Activated CD4-positive, alpha-beta T cell treated with anti-CD3 and anti-CD28 coated beads, Interleukin-2, amount 50 U/mL, for 24 hours (primary cell): ENCODE measurements around the gene PCDH15.

ENCODE experiments used
- DNase-seq, 2 donors: peaks; one replicate each; pipeline ENCODE4 v3.0.0-alpha.2; 2020; ENCODE audit warnings: low read depth in 1 of 2, low spot score in 1 of 2

The PCDH15 gene

DNA sequence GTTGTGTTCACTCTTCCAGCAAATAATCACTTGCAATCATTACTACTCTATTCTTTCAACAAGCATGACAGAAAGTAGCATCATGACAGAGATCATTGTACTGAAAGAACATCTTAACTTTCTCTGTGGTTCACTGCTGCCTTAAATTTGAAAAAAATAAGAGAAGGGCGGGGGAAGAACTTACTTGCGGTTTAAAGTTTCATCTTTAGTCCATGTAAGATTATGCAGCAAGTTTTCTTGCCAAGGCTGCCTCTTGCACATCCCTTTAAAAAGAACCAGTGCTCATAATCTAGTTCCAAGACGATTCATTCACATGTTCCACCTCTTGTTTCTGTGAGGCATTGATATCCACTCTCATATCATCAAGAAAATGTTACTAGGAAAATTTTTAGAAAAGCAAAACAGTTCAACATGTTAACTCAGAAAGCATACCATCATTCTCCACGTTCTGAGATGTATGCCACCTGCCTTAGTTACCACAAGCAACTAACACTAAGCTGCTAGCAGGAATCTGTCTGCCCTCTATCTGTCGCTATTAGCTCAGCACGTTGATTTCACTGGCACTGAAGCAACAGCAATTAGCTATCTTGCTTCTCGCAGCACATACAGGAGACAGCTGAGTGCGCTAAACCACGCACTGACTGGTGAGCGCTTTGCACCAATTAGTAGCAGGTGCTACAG lies at the start of gene PCDH15:
Gene PCDH15, minus strand, starts transcription at position 491 of the 681 bp plus-strand sequence. CDS start 136,969 bp downstream, outside the sequence.
- no peak for DNase-seq

DNA sequence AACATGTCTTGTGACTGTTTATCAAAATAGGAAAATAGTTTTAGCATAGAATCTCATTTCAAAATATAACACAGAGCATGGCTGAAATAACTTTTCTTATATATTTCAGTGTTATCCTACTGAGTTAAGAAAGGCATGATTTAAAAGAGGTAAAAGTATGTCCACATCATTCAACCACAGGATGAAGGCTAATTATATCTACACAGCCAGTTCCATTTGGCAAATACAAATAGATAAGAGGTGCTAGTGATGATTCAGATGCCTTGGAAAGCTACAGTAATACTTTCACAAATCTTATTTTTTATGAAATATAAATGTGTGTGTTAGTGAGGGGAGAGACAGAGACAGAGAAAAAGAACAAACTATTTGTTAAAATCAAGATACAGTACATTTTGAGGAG lies 42.9 kb upstream of the PCDH15 start:
- no peak for DNase-seq

DNA sequence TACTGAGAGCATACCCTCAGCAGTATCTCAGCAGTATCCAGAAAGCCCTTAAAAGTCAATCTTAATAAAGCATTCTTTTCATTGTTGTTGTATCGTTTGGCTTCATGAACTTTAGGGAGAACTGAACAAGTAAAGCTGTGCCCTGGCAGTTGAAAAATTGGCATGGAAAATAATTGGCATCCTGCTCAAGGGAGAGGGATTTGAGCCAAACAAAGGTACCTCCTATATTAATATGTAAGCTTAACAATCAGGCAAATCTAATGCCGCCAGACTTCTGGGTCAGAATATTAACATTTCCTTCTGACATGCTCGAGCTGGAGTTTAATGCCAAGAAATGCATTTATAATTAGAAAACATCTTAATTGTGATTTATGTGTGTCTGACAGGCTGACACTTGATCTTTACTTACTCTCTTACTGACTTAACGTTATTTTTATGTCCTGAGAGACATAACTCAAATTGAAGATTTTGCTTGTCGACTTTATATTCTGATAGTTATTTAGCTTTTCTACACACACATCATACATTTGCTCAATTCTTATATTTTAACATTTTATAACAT lies 42.1 kb upstream of the PCDH15 start:
- DNase-seq, result no peak

DNA sequence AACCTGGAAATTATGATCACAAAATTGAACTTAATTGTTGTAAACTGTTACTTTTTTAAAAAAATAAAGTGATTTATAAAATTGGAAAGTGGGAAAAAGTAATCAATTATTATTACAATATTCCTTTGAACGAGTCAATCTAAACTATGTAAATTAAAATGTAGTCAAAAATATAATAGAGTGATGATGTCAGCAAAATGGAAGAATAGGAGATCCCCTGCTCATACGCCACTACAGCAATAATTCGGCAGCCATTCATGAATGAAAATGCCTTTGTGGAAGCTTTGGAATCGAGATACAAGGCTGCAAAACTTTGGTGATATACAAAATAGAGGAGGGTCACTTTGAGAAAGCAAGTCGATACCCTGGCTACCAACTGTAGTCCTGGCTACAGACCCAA lies 36.4 kb upstream of the PCDH15 start:
- DNase-seq, result no peak

DNA sequence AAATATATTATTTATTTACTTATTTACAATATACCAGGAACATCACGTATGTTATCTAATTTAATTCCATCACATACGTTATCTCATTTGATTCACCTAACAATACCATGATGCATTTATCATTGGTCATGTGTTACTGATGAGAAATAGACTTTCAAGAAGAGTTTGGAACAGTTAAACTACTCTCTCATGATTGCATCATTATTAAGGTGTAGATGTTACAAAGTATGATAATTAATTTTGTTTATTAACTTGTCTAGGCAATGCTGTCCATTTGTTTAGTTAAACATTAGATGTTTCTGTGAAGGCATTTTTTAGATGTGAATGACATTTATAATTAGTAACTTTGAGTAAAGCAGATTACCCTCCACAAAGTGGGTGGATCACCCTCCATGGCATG lies 32.0 kb upstream of the PCDH15 start:
- DNase-seq, result no peak

DNA sequence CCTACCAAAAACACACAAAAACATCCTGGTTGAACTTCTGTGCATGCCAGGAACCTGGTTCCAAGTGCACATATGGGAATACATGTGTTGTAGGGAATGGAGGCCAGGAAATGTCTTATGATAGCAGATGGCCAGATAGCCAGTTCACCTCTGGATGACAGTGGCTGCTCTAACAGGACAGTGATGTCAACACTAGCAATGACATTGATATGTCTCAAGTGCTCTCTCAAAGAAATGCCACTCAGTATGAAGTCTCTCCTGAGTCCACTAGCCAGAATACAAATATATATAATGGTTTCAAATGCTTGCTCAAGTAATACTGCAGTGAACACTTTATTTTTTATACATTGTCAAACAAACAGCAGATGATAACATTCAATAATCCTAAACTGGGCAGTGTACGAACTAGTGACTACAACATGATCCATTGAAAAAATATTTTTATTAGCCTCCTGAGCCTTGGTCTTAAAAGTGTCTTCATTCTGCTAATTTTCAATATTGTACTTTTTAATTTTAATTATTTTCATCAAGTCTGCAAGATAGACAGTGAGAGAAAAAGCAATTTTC lies 26.0 kb upstream of the PCDH15 start:
- no peak for DNase-seq

DNA sequence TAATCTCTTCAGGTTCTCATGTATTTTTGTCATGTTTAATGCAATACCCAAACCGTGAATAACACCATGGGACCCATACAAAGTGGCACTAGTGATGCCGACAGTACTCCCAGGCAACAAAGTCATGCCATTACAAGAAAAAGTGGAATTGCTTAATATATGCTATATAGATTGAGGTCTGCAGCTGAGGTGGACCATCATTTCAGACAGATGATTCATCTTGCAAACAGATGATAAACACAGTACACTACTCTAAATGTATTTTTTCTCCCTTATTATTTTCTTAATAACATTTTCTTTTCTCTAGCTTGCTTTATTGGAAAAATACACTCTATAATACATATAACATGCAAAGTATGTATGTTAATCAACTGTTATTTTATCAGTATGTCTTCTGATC lies 14.6 kb upstream of the PCDH15 start:
- DNase-seq, result no peak

DNA sequence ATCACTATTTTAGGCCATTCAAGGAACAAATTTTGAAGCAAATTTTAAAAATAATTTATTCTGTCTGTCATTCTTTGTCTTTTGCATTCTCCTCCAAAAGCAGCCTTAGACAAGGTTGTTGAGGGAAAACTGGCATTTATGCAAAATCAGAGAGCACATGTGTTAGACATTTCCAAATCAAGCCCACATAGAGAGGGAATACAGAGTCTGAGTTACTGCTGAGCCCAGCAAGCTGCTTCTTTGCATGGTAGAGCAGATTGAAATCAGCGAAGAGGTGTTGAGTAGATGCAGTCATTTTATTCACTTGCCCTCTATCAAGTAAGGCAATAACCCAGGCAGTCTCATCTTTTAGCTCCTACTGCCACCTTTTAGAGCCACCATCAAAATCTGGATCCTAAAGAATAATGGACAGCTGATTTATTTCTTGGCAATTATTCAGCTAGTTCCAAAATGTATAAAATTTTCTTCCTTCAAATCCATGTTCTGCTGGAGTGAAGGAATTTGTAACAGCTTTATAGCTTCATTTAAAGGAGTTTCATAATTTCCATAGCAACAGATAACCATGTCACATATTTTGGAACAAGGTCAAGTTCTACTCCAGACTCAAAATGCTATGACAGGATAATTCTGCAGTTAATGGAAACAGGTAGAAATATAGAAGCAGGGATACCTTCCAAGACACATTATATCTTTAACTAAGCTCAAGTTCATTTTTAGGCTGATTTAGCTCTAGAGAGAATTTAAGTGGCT lies 7.3 kb upstream of the PCDH15 start:
- DNase-seq, result no peak

DNA sequence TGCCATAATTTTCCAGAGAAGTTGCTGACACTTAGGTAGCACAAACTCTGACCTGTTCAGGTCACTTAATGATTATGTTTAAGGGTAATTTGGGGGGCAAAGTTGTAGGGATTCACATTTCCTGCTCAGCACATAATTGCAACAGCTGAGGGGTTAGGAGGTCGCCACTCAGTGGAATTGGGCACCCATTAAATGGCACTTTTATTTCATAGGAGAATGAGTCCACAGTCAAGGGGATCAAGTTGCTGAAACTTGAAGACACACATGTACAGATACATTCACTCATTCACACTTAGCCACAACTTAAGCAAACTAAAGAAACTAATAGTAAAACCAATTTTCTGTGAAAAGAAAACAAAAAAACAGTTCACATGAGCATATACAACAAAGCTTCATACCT lies 1.5 kb downstream of the PCDH15 start:
- DNase-seq, result no peak

DNA sequence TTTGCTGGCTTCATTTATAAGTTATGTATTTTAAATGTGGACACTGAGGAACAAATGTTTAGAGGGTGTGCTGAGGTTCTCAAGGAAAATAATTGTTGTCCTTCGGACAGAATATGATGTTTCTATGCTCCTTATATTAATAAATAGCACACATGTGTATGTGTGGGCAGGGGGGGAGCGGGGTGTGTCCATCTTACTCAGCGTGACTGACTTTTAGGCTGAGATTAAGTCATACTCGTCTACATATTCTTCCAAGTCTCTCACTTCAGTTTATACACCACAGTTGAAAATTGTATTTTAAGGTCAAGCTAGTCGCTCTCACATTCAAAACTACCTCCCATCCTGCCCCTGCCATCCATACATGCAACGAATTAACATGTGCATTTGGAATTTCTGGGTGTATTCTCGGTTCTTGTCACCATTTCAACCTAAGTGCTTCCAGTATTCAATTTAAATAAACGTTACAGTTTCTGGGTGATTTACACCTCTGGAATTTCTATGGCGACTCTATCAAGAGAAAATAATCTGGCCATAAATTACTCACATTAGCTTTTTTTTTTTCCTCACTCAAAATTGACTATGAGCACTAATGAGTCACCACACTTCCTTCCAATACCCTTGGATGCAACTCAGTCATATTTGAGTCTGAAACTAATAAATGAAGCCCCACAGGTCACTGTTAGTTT lies 3.3 kb downstream of the PCDH15 start:
- no peak for DNase-seq

DNA sequence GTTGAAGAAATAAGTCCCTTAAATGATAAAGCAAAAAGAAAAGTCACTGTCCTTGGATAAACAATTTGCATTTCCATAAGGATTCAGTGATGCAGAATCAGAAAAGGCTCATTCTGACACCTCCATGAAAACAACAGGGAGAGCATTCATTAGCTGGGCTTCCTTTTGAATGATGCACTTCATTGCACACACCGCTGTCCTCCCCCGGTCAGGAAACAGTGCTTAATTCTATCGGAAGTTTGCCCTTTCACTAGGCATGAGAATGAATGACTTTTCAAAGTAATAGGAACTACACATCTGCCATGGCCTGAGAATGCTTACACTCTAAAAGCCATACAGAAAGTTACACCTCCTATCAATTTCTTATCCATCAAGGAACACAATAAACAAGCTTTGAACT lies 4.2 kb downstream of the PCDH15 start:
- DNase-seq, result no peak

DNA sequence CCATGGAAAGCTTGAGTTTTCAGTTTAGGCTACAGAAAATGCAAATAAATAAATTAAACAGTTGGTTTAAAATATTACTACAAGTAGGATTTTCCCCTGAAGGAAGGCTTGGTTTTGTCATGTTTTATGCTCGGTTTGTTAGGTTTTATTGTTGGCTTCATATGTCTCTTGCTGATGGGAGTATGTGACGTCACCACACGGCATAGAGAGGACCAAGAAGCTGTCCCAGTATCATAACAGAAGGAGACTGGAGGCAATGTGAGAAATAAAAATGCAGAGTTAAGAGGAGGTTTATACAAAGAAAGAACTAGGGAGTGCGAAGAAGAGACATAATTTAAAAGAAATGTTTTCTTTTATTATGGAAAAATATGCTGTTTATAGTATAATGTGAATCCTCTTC lies 24.4 kb downstream of the PCDH15 start:
- DNase-seq, result no peak

DNA sequence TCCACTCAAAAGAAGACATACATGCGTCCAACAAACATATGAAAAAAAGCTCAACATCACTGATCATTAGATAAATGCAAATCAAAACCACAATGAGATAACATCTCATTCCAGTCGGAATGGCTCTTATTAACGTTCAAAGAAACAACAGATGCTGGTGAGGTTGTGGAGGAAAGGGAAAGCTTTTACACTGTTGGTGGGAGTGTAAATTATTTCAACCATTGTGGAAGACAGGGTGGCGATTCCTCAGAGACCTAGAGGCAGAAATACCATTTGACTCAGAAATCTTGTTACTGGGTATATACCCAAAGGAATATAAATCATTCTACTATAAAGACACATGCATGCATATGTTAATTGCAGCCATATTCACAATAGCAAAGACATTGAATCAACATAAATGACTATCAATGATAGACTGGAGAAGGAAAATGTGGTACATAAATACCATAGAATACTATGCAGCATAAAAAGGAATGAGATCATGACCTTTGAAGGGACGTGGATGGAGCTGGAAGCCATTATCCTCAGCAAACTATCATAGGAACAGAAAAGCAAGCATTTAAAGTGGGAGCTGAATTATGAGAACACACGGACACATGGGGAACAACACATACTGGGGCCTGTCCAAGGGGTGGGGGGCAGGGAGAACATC lies 28.4 kb downstream of the PCDH15 start:
- no peak for DNase-seq

DNA sequence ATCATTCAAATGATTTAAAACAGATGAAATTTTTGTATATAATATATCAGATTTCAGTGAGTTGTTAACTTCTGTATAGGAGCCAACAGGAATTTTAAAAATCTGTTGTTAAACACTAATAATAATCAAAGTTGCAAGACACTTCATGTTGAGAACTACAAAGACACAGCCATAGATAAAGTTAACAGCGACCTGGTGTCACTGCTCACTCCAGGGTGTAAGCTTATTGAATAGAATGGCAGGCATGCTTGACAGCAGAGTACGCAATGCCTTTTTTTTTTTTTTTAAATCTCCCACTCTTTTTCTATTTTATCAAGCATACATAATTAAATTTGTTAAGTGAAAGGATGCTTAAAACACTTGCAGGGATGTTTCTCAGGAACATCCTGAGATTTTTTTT lies 32.0 kb downstream of the PCDH15 start:
- DNase-seq, result no peak

DNA sequence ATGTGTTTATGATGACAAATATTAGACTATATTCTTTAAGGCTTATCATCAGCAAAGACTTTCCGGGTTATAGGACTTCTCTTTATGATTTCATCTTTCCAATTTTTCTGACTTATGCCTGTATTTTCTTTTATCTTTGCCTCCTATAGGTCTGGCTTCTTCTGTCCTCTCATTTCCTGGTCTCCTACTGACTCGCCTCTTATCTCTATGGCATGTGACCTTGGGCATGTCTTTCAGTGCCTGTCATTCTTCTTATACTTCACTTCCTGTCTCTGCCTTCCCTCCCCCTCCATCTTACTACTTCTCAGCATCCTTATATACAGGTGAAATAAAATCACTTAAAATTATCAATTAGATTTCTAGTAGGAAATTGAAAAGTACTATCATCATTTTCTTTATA lies 42.2 kb downstream of the PCDH15 start:
- no peak for DNase-seq

DNA sequence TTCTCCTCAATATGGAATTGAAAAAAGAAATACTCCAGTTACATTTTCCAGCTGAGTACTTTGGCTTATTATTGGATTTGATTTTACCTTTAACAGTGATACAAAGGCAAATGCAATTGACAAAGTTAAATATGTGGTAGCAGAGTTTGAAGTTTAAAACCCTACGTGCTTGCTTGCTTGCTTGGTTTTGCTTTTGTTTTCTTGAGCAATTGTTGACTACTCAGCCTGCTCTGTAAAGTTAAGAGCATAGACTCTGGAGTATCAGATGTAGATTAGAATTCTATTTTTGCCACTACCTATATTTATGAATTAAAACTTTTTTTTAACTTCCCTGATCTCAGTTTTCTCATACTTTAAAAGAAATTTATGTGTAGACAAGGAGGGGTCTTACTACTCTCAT lies 51.4 kb downstream of the PCDH15 start:
- DNase-seq, result no peak

DNA sequence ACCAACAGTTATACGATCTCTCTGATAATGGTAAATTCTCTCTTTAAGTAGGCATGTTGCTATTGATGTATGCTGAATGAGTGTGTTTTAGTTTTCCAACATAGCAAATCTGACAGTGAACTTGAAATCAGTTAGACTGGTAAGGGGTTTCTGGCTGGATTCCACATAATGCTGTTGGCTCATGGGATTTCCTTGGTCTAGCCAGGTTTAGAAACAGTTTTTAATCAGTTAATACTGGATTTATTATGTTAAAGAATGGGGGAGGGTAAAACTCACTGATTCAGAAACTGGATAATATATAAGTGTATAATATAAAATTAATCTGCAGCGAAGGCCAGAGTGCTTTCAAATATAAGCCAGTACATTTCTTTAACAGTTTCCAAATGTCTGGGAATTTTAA lies 55.6 kb downstream of the PCDH15 start:
- no peak for DNase-seq

DNA sequence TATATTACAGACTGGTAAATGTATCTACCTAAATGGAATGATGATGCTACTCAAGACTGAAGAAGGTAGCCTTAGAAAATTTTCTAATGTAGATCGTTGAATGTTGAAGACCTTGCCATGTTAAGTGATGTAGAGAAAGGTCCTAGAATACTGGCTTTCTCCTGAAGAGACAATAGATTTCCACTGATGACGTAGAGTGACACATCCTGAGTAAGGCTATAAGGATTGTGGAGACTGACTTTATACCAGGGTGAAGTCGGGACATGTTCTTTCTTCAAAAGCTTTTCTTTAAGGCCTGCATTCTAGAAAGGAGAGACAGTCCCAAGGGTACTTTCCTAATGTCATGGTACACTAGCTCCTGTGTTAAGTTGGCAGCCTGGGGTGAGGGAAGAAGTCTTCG lies 58.6 kb downstream of the PCDH15 start:
- no peak for DNase-seq

DNA sequence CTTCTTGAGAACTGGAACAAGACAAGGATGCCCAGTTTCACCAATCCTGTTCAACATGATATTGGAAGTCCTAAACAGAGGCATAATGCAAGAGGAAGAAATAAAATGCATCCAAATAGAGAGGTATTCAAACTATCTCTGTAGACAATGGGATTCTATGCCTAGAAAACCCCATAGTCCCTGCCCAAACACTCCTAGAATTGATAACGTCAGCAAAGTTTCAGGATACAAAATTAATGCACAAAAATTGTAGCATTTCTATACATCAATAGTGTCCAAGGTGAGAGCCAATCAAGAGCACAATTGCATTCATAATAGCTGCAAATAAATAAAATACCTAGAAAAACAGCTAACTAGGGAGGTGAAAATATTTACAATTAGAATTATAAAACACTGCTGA lies 72.5 kb downstream of the PCDH15 start:
- DNase-seq, result no peak

DNA sequence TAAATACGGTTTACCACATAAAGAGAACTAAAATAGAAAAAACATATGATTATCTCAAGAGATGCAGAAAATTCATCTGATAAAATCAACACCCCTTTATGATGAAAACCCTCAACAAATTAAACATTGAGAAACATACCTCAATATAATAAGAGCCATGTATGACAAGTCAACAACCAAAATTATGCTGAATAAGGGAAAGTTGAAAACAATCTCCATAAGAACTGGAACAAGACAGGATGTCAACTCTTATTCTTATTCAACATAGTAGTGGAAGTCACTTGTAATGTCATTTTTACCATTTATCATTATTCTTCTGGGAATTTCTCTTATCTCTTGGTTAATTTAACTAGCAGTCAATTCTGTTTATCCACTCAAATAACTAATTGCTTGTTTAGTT lies 79.0 kb downstream of the PCDH15 start:
- no peak for DNase-seq

DNA sequence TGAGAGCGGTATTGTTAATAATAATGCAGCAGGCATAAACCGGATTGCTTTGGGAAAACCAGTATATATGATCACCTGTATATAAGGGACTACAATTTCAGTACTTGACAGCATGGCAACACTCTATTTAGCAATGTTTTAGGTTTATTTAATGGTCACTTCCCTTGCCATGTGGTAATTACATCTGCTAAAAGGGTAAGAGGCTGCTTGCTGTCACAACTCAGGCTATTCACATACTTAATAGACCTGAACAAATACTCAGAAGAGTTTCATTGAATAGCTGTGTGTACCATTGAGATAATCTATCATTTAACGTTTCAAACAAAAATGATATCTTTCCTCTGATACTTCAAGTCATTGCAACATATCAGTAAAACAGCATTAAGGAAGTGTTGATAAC lies 90.1 kb downstream of the PCDH15 start:
- DNase-seq, result no peak
